Fibroblast of the aortic adventitia (primary cell): ENCODE data around the gene EGFR. TPM values are rescaled to one million over a fixed set of nuclear protein-coding genes. Genes with fewer than 3 reads are reported as not detected.
"Not testable (repeated sequence)": the region's sequence is repeated elsewhere in the genome, so short reads cannot be mapped to it uniquely, and the experiment has no call there.

Experiments used
- DNase-seq: peaks from one replicate; pipeline ENCODE4 v3.0.0-alpha.2; 2010; ENCODE audit warnings: low read depth
- H3K4me3 ChIP-seq: 2 replicates; pipeline ENCODE4 v1.5.1; 2011; ENCODE audit warnings: low read depth, mild to moderate bottlenecking, control low read depth, low read length, moderate library complexity
- total RNA-seq: library from RNA; depleted of rRNA; stranded (reverse); fragments of >200 nt; gene quantifications from 2 replicates; pipeline ENCODE4 v1.2.3, GENCODE V29; 2012; ENCODE audit warnings: low replicate concordance
- TF ChIP-seq, protein P1 (sequence below): IDR thresholded peaks from 2 replicates; pipeline ENCODE4 v1.5.1; 2011; ENCODE audit warnings: mild to moderate bottlenecking, low read length, control low read depth, inconsistent platforms; ENCODE audit not compliant: insufficient read depth

Gene EGFR
- total RNA-seq, 1 donor = 147 TPM

DNA sequence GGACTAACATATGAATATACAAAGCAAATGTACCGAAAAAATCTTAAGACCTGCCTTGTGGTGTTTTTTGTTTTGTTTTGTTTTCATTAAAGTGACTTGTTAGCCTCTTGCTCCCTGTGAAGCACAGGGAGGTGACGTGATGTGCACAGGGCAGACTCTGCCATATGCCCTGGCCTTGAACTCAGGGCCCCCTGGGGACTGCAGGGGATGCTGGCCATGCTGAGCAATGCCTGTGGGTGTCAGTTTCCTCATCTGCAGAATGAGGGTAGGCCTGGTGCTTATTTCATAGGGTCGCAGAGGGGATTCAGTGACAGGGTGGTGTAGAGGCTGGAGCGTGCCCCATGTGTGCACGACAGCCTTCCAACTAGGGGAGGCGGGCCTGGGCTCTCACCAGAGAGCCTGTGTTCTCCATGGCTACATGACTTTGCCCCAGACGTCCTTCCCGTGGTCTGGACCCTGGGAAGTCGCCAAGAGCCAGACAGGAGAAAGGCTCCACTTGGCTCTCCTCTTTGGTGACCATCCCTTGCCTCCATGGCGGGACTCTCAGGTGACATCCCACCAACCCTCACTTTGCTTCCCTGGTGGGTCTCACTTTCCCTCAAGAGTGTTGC lies 14.5 kb downstream of the EGFR start:
- TF ChIP-seq, protein P1, sequence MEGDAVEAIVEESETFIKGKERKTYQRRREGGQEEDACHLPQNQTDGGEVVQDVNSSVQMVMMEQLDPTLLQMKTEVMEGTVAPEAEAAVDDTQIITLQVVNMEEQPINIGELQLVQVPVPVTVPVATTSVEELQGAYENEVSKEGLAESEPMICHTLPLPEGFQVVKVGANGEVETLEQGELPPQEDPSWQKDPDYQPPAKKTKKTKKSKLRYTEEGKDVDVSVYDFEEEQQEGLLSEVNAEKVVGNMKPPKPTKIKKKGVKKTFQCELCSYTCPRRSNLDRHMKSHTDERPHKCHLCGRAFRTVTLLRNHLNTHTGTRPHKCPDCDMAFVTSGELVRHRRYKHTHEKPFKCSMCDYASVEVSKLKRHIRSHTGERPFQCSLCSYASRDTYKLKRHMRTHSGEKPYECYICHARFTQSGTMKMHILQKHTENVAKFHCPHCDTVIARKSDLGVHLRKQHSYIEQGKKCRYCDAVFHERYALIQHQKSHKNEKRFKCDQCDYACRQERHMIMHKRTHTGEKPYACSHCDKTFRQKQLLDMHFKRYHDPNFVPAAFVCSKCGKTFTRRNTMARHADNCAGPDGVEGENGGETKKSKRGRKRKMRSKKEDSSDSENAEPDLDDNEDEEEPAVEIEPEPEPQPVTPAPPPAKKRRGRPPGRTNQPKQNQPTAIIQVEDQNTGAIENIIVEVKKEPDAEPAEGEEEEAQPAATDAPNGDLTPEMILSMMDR = no peak
- DNase-seq = no peak
- no peak overlapping the region for H3K4me3 ChIP-seq

- DNase-seq = no peak
- H3K4me3 ChIP-seq = no peak overlapping the region
- TF ChIP-seq, protein P1 = no peak
Measured at GRCh38 chr7:55034776-55035175, 16.0 kb downstream of the EGFR start.

DNA sequence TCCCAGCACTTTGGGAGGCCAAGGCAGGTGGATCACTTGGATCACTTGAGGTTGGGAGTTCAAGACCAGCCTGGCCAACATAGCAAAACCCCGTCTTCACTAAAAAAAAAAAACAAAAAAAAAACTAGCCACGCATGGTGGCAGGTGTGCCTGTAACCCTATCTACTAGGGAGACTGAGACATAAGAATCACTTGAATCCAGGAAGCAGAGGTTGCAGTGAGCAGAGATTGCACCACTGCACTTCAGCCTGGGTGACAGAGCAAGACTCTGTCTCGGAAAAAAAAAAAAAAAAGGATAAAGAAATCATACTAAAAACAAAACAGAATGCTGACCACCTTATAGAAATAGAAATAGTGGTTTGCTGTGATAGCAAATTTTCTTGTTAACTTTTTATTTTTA lies 16.6 kb downstream of the EGFR start:
- not testable (repeated sequence) for H3K4me3 ChIP-seq, DNase-seq

DNA sequence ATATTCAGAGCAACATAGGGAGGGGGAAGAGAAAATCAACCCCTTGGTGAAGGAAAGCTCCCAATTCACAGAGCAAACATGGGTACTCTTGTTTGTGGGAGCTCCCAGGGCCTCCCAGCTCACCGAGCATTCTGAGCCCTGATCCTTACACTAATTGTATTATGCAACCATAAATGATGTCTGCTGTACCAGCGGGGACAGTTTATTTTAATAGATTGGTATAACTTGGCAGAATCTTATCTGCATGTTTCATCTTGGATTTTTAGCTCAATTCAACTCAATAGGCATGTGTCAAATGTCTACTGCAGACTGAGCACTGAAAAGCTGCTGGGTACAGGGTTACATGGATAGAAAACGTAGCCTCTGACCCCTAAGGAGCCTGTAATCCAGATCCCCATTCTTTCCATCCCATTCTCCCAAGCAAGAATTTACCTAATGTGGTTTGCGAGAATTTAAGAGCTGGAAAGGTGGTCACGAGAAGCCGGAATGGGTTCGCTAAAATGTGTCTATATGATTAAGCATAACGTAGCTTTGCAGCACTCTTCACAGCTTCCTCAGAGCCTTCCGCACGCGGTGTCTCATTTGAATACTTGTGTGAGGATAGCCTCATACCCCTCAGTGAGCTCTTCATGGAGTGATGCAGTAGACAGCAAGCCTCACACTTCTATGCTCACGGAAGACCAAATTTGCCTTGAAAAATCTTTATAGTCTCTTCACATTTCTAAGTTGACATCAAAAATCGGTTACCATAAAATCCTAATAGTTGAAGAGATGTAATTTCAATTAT lies 18.3 kb downstream of the EGFR start:
- no peak for DNase-seq
- no peak overlapping the region for H3K4me3 ChIP-seq
- TF ChIP-seq, protein P1 = no peak

- H3K4me3 ChIP-seq = no peak overlapping the region
- TF ChIP-seq, protein P1 = no peak
- no peak for DNase-seq
Measured at GRCh38 chr7:55043691-55044370, 25.0 kb downstream of the EGFR start.

DNA sequence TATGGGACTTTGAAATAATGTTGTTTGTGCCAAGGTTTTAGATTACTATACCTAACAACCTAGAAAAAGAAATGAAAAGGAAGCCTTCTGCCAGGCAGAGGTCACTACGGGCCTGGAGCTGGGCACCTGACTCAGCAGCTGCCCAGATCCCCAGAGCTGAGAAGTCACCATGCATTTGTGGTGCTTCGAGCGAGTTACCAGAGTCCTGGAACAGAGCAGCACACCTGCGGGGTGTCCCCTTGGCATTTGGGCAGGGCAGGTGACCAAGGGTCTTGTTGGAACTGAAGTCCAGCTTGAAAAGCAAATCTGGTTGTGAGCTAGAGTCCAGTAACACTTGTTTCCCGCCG lies 25.5 kb downstream of the EGFR start:
- TF ChIP-seq, protein P1 = no peak
- DNase-seq = no peak
- no peak overlapping the region for H3K4me3 ChIP-seq

DNA sequence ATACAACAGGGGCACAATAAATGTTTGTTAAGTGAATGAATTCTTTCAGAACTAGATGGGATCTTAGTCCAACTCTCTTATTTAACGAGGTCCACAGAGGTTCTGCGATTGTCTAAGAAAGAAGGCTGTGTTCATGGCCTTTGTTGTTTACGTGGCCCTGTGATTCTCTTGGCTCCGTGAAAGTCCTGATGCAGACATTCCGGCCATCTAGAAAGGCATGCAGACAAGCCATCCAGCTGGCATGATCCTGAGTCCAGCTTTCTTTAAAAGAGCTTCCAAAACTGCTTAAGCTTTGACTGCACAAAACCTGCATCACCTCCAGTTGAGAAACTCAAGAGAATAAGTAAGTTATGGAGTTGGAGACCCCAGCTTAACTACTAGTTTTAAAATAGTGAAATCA lies 26.0 kb downstream of the EGFR start:
- peak; percentile 79 for DNase-seq
- TF ChIP-seq, protein P1 = no peak
- H3K4me3 ChIP-seq = no peak overlapping the region
